MM.1S (cell line): ENCODE measurements around the gene RARB.

ENCODE experiments used
- EZH2 ChIP-seq: fragments of 300-600 bp; sonication (generic); optimal IDR thresholded peaks from 2 replicates; pipeline ENCODE3; 2017; ENCODE audit warnings: low read depth, mild to moderate bottlenecking, antibody characterized with exemption, low read length, mixed read lengths
- EZH2phosphoT487 ChIP-seq: fragments of 300-600 bp; sonication (generic); IDR thresholded peaks from 2 replicates; pipeline ENCODE4 v1.6.1; 2018; ENCODE audit warnings: antibody characterized with exemption, low read length
- TF ChIP-seq, protein P1 (sequence below): fragments of 300-600 bp; sonication (generic); IDR thresholded peaks from 2 replicates; pipeline ENCODE4 v1.5.1; 2016; ENCODE audit warnings: antibody characterized with exemption, low read length, mixed read lengths

DNA sequence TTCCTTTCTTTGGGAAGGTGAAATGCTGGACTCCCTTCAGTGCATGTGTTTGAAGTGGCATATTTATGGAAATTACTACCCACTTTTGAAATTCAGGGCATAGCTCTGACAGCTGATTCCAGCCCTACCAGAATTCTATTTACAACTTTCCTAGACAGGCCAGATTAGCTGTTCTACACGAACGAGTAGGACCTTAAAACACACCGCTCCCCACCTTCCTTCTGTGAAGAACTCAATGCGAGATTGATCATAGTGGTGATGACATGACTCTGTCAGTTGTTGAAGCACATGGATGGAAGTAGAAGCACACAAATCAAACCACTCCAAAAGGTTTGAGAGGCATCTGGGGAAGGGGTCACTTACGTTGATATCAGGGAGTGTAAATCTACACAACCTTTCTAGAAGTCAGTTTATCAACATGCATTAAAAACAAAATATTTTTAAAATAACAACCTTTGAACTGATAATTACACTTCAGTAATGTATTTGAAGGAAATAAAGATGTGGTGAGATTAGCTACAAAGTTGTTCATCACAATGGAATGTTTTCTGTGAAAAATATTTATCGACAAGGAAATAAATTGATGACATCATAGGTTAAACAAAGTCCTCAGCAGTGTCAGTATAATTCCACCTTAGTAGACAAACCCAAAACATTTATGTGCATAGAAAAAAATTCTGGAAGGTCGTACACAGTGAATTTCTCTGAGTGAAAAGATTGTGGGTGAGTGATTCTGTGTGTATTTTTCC lies 29.8 kb downstream of the RARB start:
- TF ChIP-seq, protein P1, sequence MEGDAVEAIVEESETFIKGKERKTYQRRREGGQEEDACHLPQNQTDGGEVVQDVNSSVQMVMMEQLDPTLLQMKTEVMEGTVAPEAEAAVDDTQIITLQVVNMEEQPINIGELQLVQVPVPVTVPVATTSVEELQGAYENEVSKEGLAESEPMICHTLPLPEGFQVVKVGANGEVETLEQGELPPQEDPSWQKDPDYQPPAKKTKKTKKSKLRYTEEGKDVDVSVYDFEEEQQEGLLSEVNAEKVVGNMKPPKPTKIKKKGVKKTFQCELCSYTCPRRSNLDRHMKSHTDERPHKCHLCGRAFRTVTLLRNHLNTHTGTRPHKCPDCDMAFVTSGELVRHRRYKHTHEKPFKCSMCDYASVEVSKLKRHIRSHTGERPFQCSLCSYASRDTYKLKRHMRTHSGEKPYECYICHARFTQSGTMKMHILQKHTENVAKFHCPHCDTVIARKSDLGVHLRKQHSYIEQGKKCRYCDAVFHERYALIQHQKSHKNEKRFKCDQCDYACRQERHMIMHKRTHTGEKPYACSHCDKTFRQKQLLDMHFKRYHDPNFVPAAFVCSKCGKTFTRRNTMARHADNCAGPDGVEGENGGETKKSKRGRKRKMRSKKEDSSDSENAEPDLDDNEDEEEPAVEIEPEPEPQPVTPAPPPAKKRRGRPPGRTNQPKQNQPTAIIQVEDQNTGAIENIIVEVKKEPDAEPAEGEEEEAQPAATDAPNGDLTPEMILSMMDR, result no peak
- TF ChIP-seq EZH2phosphoT487 (no peak), EZH2 (no peak)
